SU-DHL-6 (cell line): ENCODE data around the gene CLSTN2.

Experiments
- H2AFZ ChIP-seq: fragments of 200-600 bp; sonication (generic); 2 replicates; pipeline ENCODE4 v1.6.1; 2014; ENCODE audit warnings: low read depth, mild to moderate bottlenecking, moderate library complexity, mixed read lengths, antibody characterized with exemption, low read length; ENCODE audit not compliant: severe bottlenecking
- H3F3A ChIP-seq: fragments of 200-600 bp; shearing (Covaris generic); 2 replicates; pipeline ENCODE4 v1.6.0; 2016; ENCODE audit warnings: antibody characterized with exemption, mild to moderate bottlenecking; ENCODE audit not compliant: insufficient read depth
- H3K27ac ChIP-seq: fragments of 200-600 bp; sonication (generic); 2 replicates; pipeline ENCODE4 v1.5.1; 2016; ENCODE audit warnings: low read depth, mild to moderate bottlenecking, low read length, moderate library complexity, mixed read lengths
- H3K27me3 ChIP-seq: fragments of 200-600 bp; sonication (generic), shearing (Covaris generic); 2 replicates; pipeline ENCODE4 v1.6.0; 2014; ENCODE audit warnings: mild to moderate bottlenecking, low read length
- H3K36me3 ChIP-seq: fragments of 200-600 bp; sonication (generic); 2 replicates; pipeline ENCODE4 v1.6.1; 2014; ENCODE audit warnings: mild to moderate bottlenecking, low read length, mixed read lengths
- H3K4me2 ChIP-seq: fragments of 300-600, 200-600 bp; shearing (Covaris generic), sonication (generic); 2 replicates; pipeline ENCODE4 v1.6.0; 2014; ENCODE audit warnings: low read length, low read depth, mild to moderate bottlenecking; ENCODE audit not compliant: poor library complexity, severe bottlenecking
- H3K4me3 ChIP-seq: fragments of 200-600 bp; sonication (generic); 2 replicates; pipeline ENCODE4 v1.5.1; 2014; ENCODE audit warnings: antibody characterized with exemption, low read length, mild to moderate bottlenecking, mixed read lengths; ENCODE audit not compliant: insufficient read depth, poor library complexity, severe bottlenecking
- H3K79me2 ChIP-seq: fragments of 200-600 bp; sonication (generic); 2 replicates; pipeline ENCODE4 v1.6.1; 2014; ENCODE audit warnings: mild to moderate bottlenecking, low read length, moderate library complexity; ENCODE audit not compliant: insufficient read depth
- H3K9ac ChIP-seq: fragments of 200-600 bp; sonication (generic); 2 replicates; pipeline ENCODE4 v1.7.0; 2014; ENCODE audit warnings: mild to moderate bottlenecking, low read length
- H3K9me2 ChIP-seq: fragments of 200-600 bp; sonication (generic); replicated peaks from 2 replicates; pipeline ENCODE4 v1.6.1; 2014; ENCODE audit warnings: low read length; ENCODE audit not compliant: insufficient read depth
- H3K9me3 ChIP-seq: fragments of 200-600 bp; sonication (generic); 2 replicates; pipeline ENCODE4 v1.6.1; 2014; ENCODE audit warnings: low read length, mixed read lengths; ENCODE audit not compliant: insufficient read depth
- H4K20me1 ChIP-seq: fragments of 200-600 bp; sonication (generic); 2 replicates; pipeline ENCODE4 v1.6.1; 2014; ENCODE audit warnings: low read depth, mild to moderate bottlenecking, antibody characterized with exemption, low read length, moderate library complexity, mixed read lengths
- EZH2phosphoT487 ChIP-seq: fragments of 200-600 bp; sonication (generic), shearing (Covaris generic); conservative IDR thresholded peaks from 2 replicates; pipeline ENCODE4 v1.6.1; 2018; ENCODE audit warnings: mild to moderate bottlenecking, antibody characterized with exemption, low read length, moderate library complexity, mixed read lengths
- TF ChIP-seq, protein P1 (sequence below): fragments of 200-600 bp; sonication (generic); IDR thresholded peaks from one replicate; pipeline ENCODE4 v1.5.1; 2017; ENCODE audit warnings: antibody characterized with exemption, mild to moderate bottlenecking, low read length, moderate library complexity; ENCODE audit not compliant: insufficient read depth, poor library complexity, severe bottlenecking

Gene CLSTN2

DNA sequence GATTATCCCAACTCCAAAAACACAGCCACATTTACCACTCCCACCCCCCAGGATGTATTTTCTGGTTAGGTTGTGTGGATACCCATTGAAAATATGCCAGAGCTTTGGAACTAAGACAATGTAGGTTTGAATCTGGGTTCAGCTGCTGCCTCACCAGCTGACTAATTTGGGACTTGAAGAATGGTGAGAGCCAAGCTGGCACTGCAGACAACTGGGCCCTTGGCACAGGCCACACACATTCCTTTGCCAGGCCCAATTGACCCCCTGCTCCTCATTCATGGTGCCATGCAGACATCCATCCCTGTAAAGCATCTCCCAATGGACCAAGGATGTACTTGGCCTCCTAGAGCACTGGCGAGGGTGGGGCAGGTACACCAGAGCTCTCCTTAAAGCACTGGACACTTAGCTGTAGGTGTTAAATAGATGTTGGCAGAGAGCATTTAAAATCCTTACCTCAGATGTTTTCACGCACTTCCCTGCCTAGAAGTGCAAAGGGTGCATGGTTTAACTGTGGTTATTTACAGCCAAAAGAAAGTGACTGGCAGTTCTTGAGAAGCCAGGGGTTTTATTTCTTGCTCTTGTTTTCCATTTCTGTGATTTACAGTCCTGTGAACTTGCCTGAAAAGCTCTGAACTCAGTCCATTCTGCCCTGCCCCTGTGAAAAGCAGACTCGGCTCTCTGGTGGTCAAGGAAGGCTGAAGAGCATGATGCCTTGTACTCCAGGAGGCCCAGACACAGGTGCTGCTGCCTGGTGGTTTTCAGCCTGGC lies 138.5 kb downstream of the CLSTN2 start:
- Histone ChIP-seq H4K20me1 (no peaks in the 10 kb centered on the region), H3K79me2 (no peaks in the 10 kb centered on the region), H3F3A (no peaks in the 10 kb centered on the region), H3K9me2 (no peaks in the 10 kb centered on the region), H2AFZ (no peak overlapping the region), H3K36me3 (no peaks in the 10 kb centered on the region), H3K9ac (no peak overlapping the region), H3K27me3 (no peaks in the 10 kb centered on the region), H3K9me3 (no peaks in the 10 kb centered on the region), H3K4me3 (no peak overlapping the region), H3K27ac (no peak overlapping the region), H3K4me2 (no peak overlapping the region)
- no peak for TF ChIP-seq EZH2phosphoT487
- TF ChIP-seq, protein P1, sequence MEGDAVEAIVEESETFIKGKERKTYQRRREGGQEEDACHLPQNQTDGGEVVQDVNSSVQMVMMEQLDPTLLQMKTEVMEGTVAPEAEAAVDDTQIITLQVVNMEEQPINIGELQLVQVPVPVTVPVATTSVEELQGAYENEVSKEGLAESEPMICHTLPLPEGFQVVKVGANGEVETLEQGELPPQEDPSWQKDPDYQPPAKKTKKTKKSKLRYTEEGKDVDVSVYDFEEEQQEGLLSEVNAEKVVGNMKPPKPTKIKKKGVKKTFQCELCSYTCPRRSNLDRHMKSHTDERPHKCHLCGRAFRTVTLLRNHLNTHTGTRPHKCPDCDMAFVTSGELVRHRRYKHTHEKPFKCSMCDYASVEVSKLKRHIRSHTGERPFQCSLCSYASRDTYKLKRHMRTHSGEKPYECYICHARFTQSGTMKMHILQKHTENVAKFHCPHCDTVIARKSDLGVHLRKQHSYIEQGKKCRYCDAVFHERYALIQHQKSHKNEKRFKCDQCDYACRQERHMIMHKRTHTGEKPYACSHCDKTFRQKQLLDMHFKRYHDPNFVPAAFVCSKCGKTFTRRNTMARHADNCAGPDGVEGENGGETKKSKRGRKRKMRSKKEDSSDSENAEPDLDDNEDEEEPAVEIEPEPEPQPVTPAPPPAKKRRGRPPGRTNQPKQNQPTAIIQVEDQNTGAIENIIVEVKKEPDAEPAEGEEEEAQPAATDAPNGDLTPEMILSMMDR: no peak

GRCh38 chr3:140076552-140076951 lies 141.6 kb downstream of the CLSTN2 start:
- Histone ChIP-seq H3K9me3 (no peaks in the 10 kb centered on the region), H3K4me2 (no peak overlapping the region), H3K36me3 (no peaks in the 10 kb centered on the region), H3K9me2 (no peaks in the 10 kb centered on the region), H3K27ac (no peak overlapping the region), H3F3A (no peaks in the 10 kb centered on the region), H4K20me1 (no peaks in the 10 kb centered on the region), H2AFZ (no peak overlapping the region), H3K4me3 (no peak overlapping the region), H3K79me2 (no peaks in the 10 kb centered on the region), H3K27me3 (no peaks in the 10 kb centered on the region), H3K9ac (no peak overlapping the region)
- TF ChIP-seq, protein P1: no peak
- no peak for TF ChIP-seq EZH2phosphoT487

GRCh38 chr3:140077406-140077805 lies 142.4 kb downstream of the CLSTN2 start:
- Histone ChIP-seq H3F3A (no peaks in the 10 kb centered on the region), H3K9ac (no peak overlapping the region), H2AFZ (no peak overlapping the region), H3K9me2 (no peaks in the 10 kb centered on the region), H3K79me2 (no peaks in the 10 kb centered on the region), H3K36me3 (no peaks in the 10 kb centered on the region), H3K4me3 (no peak overlapping the region), H3K9me3 (no peaks in the 10 kb centered on the region), H4K20me1 (no peaks in the 10 kb centered on the region), H3K4me2 (no peak overlapping the region), H3K27me3 (no peaks in the 10 kb centered on the region), H3K27ac (no peak overlapping the region)
- TF ChIP-seq EZH2phosphoT487: no peak
- TF ChIP-seq, protein P1: no peak
